ENCODE data around the gene EXD1.
A peak's percentile ranks its signal among the peaks of the same experiment; 100 is the strongest.

GRCh38 chr15:41230650-41231421, at the start of gene EXD1, which contains the start of gene CHP1:
- TF ChIP-seq CTCF (IDR thresholded peaks at IDR 0.05) (peak; percentile 90 to 98 (median 96)), POLR2A (IDR thresholded peaks at IDR 0.05) (peak; percentile 85 to 86)
